HEK293 (cell line): Measurements from ENCODE around the gene ADAMTS19.

Source experiments
- CTCF ChIA-PET: fragments of 350-600 bp; formaldehyde crosslinking; extraction: SDS; loops from one replicate; lab custom pipeline; 2021; ENCODE audit warnings: antibody characterized with exemption; lab: Yijun Ruan, JAX
- POLR2A ChIA-PET: fragments of 300-600 bp; formaldehyde crosslinking; extraction: SDS; loops from one replicate; lab custom pipeline; 2020; ENCODE audit warnings: antibody characterized with exemption, inconsistent platforms; lab: Yijun Ruan, JAX
- H3K27ac ChIP-seq: fragments of 200-500 bp; sonication (Bioruptor generic); 2 replicates; pipeline ENCODE4 v1.5.1; 2014; ENCODE audit warnings: low read depth, low read length, control low read depth, inconsistent platforms; ENCODE audit errors: extremely low read depth
- H3K36me3 ChIP-seq, 2 experiments: fragments of 200-500 bp in 1 of 2; sonication (Bioruptor generic) in 1 of 2; 1 replicate in 1 of 2; 2 replicates in 1 of 2; pipeline ENCODE4 v1.5.1; 2014 to 2017; ENCODE audit warnings: inconsistent platforms in 2 of 2, low read length in 2 of 2; ENCODE audit not compliant: control insufficient read depth in 2 of 2, insufficient read depth in 1 of 2
- H3K4me1 ChIP-seq: fragments of 200-500 bp; sonication (Bioruptor generic); 2 replicates; pipeline ENCODE4 v1.5.1; 2014; ENCODE audit warnings: mild to moderate bottlenecking, low read length, inconsistent platforms; ENCODE audit not compliant: control insufficient read depth, insufficient read depth
- H3K4me3 ChIP-seq: 2 replicates; pipeline ENCODE4 v1.5.1; 2011; ENCODE audit warnings: low read depth, mild to moderate bottlenecking, control low read depth, low read length, moderate library complexity
- H3K9me3 ChIP-seq: fragments of 200-500 bp; sonication (Bioruptor generic); 2 replicates; pipeline ENCODE4 v1.5.1; 2014; ENCODE audit warnings: low read depth, low read length, inconsistent platforms; ENCODE audit not compliant: control insufficient read depth, insufficient read depth
- BCL11A ChIP-seq: fragments of 450-650 bp; formaldehyde crosslinking; IDR thresholded peaks from 2 replicates; pipeline ENCODE4 v1.5.1; 2016; ENCODE audit warnings: low read depth, missing biosample characterization, missing genetic modification characterization
- OSR2 ChIP-seq: fragments of 450-650 bp; formaldehyde crosslinking; IDR thresholded peaks from 2 replicates; pipeline ENCODE4 v1.5.1; 2016; ENCODE audit warnings: missing biosample characterization, missing genetic modification characterization
- SALL2 ChIP-seq: fragments of 450-650 bp; formaldehyde crosslinking; IDR thresholded peaks from 2 replicates; pipeline ENCODE4 v1.5.0; 2017; ENCODE audit warnings: missing biosample characterization, mild to moderate bottlenecking, missing genetic modification characterization, borderline replicate concordance
- SP3 ChIP-seq: fragments of 450-650 bp; formaldehyde crosslinking; IDR thresholded peaks from 2 replicates; pipeline ENCODE4 v1.5.1; 2016; ENCODE audit warnings: missing biosample characterization, missing genetic modification characterization
- ZBTB1 ChIP-seq: fragments of 450-650 bp; formaldehyde crosslinking; IDR thresholded peaks from 2 replicates; pipeline ENCODE4 v1.5.1; 2016; ENCODE audit warnings: missing biosample characterization, missing genetic modification characterization
- ZFP37 ChIP-seq: fragments of 450-650 bp; formaldehyde crosslinking; IDR thresholded peaks from 2 replicates; pipeline ENCODE4 v1.5.1; 2016; ENCODE audit warnings: missing biosample characterization, missing genetic modification characterization
- ZNF121 ChIP-seq: fragments of 450-650 bp; formaldehyde crosslinking; IDR thresholded peaks from 2 replicates; pipeline ENCODE4 v1.5.1; 2016; ENCODE audit warnings: missing biosample characterization, missing genetic modification characterization
- ZNF16 ChIP-seq: fragments of 450-650 bp; formaldehyde crosslinking; IDR thresholded peaks from 2 replicates; pipeline ENCODE4 v1.5.1; 2016; ENCODE audit warnings: low read depth, missing biosample characterization, missing genetic modification characterization
- ZNF174 ChIP-seq: fragments of 450-650 bp; formaldehyde crosslinking; IDR thresholded peaks from 2 replicates; pipeline ENCODE4 v1.5.0; 2017; ENCODE audit warnings: missing biosample characterization, mild to moderate bottlenecking, missing genetic modification characterization
- ZNF26 ChIP-seq: fragments of 450-650 bp; formaldehyde crosslinking; IDR thresholded peaks from 2 replicates; pipeline ENCODE4 v1.5.1; 2016; ENCODE audit warnings: missing biosample characterization, missing genetic modification characterization
- ZNF280C ChIP-seq: fragments of 450-650 bp; formaldehyde crosslinking; IDR thresholded peaks from 2 replicates; pipeline ENCODE4 v1.5.1; 2016; ENCODE audit warnings: missing biosample characterization, missing genetic modification characterization
- ZNF302 ChIP-seq: fragments of 450-650 bp; formaldehyde crosslinking; IDR thresholded peaks from 2 replicates; pipeline ENCODE4 v1.5.1; 2016; ENCODE audit warnings: missing biosample characterization, missing genetic modification characterization, low read depth
- TF ChIP-seq, protein P1 (sequence below): fragments of 450-650 bp; formaldehyde crosslinking; IDR thresholded peaks from 2 replicates; pipeline ENCODE4 v1.5.1; 2016; ENCODE audit warnings: missing biosample characterization, missing genetic modification characterization
- TF ChIP-seq, protein P2 (sequence below): fragments of 450-650 bp; formaldehyde crosslinking; IDR thresholded peaks from 2 replicates; pipeline ENCODE4 v1.5.1; 2016; ENCODE audit warnings: missing biosample characterization, missing genetic modification characterization
- TF ChIP-seq, protein P3 (sequence below): fragments of 450-650 bp; formaldehyde crosslinking; IDR thresholded peaks from 2 replicates; pipeline ENCODE4; 2016; ENCODE audit warnings: missing biosample characterization, missing genetic modification characterization

The ADAMTS19 gene

GRCh38 chr5:129601576-129601975, 141.5 kb downstream of the ADAMTS19 start:
- H3K9me3 ChIP-seq = no peaks in the 10 kb centered on the region
- TF ChIP-seq BCL11A (no peak), ZNF16 (no peak), OSR2 (tag by site-specific recombination) (no peak), ZNF280C (tag by site-specific recombination) (no peak), SALL2 (tag by site-specific recombination) (no peak), ZNF302 (tag by site-specific recombination) (no peak), SP3 (tag by site-specific recombination) (no peak), ZNF26 (tag by site-specific recombination) (no peak), ZNF121 (tag by site-specific recombination) (no peak), ZBTB1 (tag by site-specific recombination) (no peak), ZFP37 (no peak), ZNF174 (tag by site-specific recombination) (no peak)
- TF ChIP-seq, protein P1, sequence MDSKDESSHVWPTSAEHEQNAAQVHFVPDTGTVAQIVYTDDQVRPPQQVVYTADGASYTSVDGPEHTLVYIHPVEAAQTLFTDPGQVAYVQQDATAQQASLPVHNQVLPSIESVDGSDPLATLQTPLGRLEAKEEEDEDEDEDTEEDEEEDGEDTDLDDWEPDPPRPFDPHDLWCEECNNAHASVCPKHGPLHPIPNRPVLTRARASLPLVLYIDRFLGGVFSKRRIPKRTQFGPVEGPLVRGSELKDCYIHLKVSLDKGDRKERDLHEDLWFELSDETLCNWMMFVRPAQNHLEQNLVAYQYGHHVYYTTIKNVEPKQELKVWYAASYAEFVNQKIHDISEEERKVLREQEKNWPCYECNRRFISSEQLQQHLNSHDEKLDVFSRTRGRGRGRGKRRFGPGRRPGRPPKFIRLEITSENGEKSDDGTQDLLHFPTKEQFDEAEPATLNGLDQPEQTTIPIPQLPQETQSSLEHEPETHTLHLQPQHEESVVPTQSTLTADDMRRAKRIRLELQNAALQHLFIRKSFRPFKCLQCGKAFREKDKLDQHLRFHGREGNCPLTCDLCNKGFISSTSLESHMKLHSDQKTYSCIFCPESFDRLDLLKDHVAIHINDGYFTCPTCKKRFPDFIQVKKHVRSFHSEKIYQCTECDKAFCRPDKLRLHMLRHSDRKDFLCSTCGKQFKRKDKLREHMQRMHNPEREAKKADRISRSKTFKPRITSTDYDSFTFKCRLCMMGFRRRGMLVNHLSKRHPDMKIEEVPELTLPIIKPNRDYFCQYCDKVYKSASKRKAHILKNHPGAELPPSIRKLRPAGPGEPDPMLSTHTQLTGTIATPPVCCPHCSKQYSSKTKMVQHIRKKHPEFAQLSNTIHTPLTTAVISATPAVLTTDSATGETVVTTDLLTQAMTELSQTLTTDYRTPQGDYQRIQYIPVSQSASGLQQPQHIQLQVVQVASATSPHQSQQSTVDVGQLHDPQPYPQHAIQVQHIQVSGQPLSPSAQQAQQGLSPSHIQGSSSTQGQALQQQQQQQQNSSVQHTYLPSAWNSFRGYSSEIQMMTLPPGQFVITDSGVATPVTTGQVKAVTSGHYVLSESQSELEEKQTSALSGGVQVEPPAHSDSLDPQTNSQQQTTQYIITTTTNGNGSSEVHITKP (tag by site-specific recombination) = no peak
- TF ChIP-seq, protein P2, sequence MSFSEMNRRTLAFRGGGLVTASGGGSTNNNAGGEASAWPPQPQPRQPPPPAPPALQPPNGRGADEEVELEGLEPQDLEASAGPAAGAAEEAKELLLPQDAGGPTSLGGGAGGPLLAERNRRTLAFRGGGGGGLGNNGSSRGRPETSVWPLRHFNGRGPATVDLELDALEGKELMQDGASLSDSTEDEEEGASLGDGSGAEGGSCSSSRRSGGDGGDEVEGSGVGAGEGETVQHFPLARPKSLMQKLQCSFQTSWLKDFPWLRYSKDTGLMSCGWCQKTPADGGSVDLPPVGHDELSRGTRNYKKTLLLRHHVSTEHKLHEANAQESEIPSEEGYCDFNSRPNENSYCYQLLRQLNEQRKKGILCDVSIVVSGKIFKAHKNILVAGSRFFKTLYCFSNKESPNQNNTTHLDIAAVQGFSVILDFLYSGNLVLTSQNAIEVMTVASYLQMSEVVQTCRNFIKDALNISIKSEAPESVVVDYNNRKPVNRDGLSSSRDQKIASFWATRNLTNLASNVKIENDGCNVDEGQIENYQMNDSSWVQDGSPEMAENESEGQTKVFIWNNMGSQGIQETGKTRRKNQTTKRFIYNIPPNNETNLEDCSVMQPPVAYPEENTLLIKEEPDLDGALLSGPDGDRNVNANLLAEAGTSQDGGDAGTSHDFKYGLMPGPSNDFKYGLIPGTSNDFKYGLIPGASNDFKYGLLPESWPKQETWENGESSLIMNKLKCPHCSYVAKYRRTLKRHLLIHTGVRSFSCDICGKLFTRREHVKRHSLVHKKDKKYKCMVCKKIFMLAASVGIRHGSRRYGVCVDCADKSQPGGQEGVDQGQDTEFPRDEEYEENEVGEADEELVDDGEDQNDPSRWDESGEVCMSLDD = no peak
- TF ChIP-seq, protein P3, sequence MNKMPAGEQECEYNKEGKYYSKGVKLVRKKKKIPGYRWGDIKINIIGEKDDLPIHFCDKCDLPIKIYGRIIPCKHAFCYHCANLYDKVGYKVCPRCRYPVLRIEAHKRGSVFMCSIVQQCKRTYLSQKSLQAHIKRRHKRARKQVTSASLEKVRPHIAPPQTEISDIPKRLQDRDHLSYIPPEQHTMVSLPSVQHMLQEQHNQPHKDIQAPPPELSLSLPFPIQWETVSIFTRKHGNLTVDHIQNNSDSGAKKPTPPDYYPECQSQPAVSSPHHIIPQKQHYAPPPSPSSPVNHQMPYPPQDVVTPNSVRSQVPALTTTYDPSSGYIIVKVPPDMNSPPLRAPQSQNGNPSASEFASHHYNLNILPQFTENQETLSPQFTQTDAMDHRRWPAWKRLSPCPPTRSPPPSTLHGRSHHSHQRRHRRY (tag by site-specific recombination) = no peak
- H3K36me3 ChIP-seq = no peaks in the 10 kb centered on the region
- ChIA-PET POLR2A (no interaction called here), CTCF (no interaction called here)
- H3K4me3 ChIP-seq = no peak overlapping the region
- no peak overlapping the region for H3K27ac ChIP-seq
- H3K4me1 ChIP-seq = no peaks in the 10 kb centered on the region
